Transverse colon (tissue), 4 donors: ENCODE results near the gene SMIM20. TPM values are rescaled to one million over a fixed set of nuclear protein-coding genes. Genes with fewer than 3 reads are reported as not detected.

Source experiments
- DNase-seq: peaks from one replicate; pipeline ENCODE4 v3.0.0-alpha.2; 2019
- H3K27ac ChIP-seq, 4 donors: fragments of 200-600 bp; sonication (generic); 2 replicates each; pipeline ENCODE4 v1.5.1; 2016 to 2018; ENCODE audit warnings: inconsistent platforms in 4 of 4
- H3K27me3 ChIP-seq: fragments of 200-600 bp; sonication (generic); 2 replicates; pipeline ENCODE4 v1.5.1; 2017; ENCODE audit warnings: inconsistent platforms
- H3K36me3 ChIP-seq, 4 donors: fragments of 200-600 bp; sonication (generic); 2 replicates each; pipeline ENCODE4 v1.5.1; 2017 to 2019; ENCODE audit warnings: inconsistent platforms in 4 of 4
- H3K4me1 ChIP-seq, 4 donors: fragments of 200-600 bp; sonication (generic); 2 replicates each; pipeline ENCODE4 v1.5.1; 2017 to 2020; ENCODE audit warnings: inconsistent platforms in 4 of 4
- H3K4me3 ChIP-seq, 4 donors: fragments of 200-600 bp; sonication (generic); 1 replicate in 1 of 4; 2 replicates in 3 of 4; pipeline versions ENCODE4 v1.5.1 to v1.6.1; 2017 to 2019; ENCODE audit warnings: inconsistent platforms in 4 of 4
- H3K9me3 ChIP-seq, 2 donors: fragments of 200-600 bp; sonication (generic); 2 replicates each; pipeline ENCODE4 v1.5.1; 2017 to 2019; ENCODE audit warnings: inconsistent platforms in 2 of 2
- EP300 ChIP-seq: sonication (generic); formaldehyde crosslinking; IDR thresholded peaks from one replicate; pipeline ENCODE4 v1.6.1; 2017; ENCODE audit warnings: antibody characterized with exemption, low read depth
- POLR2A ChIP-seq: fragments of 450-650 bp; IDR thresholded peaks from one replicate; pipeline ENCODE4 v1.6.1; 2016; ENCODE audit warnings: antibody characterized with exemption, mild to moderate bottlenecking, moderate library complexity
- POLR2AphosphoS5 ChIP-seq, 3 donors: sonication (generic); formaldehyde crosslinking; IDR thresholded peaks; one replicate each; pipeline ENCODE4 v1.6.1; 2016; ENCODE audit warnings: antibody characterized with exemption in 3 of 3
- WGBS, 2 donors: methylation state at CpG; one replicate each; pipeline ENCODE4 v1.1.5; 2018; ENCODE audit warnings: low coverage in 1 of 2; 5-methylcytosine and 5-hydroxymethylcytosine counted together
- in situ Hi-C, 4 donors: fragments of 200-750 bp; cut with MboI; loops; one replicate each; pipeline versions ENCODE4 v1.15.0 to v1.15.1; 2017; ENCODE audit warnings: low sequenced_read_pairs in 3 of 4, low pct_ligation_motif_present in 1 of 4, low pct_unique_long_range_greater_than_20kb in 1 of 4
- intact Hi-C: fragments of 100-400 bp; cut with DNase I; formaldehyde crosslinking; loops from one replicate; pipeline ENCODE4 v1.15.1; 2023; ENCODE audit warnings: low total_unique reads
- total RNA-seq, 4 donors: library from RNA; depleted of rRNA; stranded (reverse); fragments of >200 nt; gene quantifications; one replicate each; pipeline ENCODE4 v1.1.0, GENCODE V29; 2016
- TF ChIP-seq, protein P1 (sequence below), 5 experiments: fragments of 200-600 bp in 3 of 5; fragments of 450-650 bp in 2 of 5; sonication (generic) in 3 of 5; IDR thresholded peaks; 1 replicate in 2 of 5; 2 replicates in 3 of 5; pipeline ENCODE4 v1.5.1; 2016 to 2017; ENCODE audit warnings: antibody characterized with exemption in 5 of 5, inconsistent platforms in 3 of 5, mild to moderate bottlenecking in 2 of 5, moderate library complexity in 1 of 5

Gene SMIM20
- total RNA-seq, 4 donors from 2014 or later = 1.8 to 46.8 (median 16.4) TPM

DNA sequence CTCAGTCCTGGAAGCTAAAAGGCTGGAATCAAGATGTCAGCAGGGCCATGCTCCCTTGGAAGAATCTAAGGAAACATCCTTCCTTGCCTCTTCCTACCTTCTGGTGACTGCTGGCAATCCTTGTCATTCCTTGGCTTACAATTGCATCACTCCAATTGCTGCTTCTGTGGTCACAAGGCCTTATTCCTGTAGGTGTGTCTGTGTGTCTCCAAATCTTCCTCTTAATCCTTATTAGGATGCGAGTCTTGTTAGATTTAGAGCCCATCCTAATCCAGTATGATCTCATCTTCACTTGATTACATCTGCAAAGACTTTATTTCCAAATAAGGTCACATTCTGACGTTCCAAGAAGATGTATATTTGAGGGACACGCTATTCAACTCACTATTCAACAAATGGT is 52.2 kb downstream of the SMIM20 start:
- DNase-seq = no peak
- in situ Hi-C loops = no loop called here
- no peak overlapping the region for H3K27ac ChIP-seq
- H3K4me1 ChIP-seq = peaks cover 0 to 7% (median 3%) of the 10 kb centered on the region in 4 donors
- WGBS, 2 donors = 64 to 85% methylated on average over 2 to 3 of the region's 3 CpGs
- no peaks in the 10 kb centered on the region for H3K36me3 ChIP-seq
- no peaks in the 10 kb centered on the region for H3K27me3 ChIP-seq
- TF ChIP-seq POLR2AphosphoS5 (IDR thresholded peaks at IDR 0.05) (no peak), POLR2A (no peak), EP300 (no peak)
- TF ChIP-seq, protein P1, sequence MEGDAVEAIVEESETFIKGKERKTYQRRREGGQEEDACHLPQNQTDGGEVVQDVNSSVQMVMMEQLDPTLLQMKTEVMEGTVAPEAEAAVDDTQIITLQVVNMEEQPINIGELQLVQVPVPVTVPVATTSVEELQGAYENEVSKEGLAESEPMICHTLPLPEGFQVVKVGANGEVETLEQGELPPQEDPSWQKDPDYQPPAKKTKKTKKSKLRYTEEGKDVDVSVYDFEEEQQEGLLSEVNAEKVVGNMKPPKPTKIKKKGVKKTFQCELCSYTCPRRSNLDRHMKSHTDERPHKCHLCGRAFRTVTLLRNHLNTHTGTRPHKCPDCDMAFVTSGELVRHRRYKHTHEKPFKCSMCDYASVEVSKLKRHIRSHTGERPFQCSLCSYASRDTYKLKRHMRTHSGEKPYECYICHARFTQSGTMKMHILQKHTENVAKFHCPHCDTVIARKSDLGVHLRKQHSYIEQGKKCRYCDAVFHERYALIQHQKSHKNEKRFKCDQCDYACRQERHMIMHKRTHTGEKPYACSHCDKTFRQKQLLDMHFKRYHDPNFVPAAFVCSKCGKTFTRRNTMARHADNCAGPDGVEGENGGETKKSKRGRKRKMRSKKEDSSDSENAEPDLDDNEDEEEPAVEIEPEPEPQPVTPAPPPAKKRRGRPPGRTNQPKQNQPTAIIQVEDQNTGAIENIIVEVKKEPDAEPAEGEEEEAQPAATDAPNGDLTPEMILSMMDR (IDR thresholded peaks at IDR 0.05) = no peak
- H3K9me3 ChIP-seq = no peaks in the 10 kb centered on the region
- H3K4me3 ChIP-seq = no peak overlapping the region
- intact Hi-C loops = no loop called here

DNA sequence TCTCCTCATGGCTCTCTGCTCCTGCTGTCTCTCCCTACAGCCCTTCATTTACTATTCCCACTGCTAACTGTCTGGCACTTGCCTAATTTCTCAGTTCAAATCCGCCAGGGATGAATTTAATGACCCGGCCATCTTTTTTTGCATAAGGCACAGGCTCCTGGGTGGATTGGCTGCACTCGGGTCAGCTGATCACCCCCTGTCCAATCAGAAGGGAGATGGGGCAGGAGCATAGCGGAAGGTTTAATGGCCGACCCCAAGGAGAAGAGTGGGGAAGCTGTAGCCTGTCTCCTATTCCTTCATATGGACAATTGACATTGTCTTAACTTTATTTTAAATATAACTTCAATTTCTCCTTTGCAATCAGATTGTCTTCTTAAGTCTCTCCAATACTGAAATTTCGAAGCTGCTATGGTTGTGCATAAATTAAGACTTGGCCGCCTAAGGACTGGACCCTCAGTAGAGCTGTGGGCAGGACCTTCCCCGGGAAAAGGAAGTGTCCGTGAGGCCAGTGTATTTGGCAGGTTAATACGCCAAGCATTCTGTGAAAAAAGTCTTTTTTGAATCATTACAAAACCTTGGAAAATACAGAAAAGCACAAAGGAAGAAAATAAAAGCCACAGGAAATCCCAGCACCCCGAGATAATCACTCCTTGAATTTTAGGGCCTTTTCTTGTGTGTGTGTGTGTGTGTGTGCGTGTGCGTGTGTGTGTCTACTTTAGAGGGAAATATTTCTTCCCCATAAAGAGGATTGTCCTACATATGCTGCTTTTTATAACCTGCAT is 55.5 kb downstream of the SMIM20 start:
- WGBS, 2 donors = 62 to 72% methylated on average over 11 to 13 of the region's 13 CpGs
- Histone ChIP-seq H3K4me3 (no peak overlapping the region), H3K27ac (peak overlapping the region in 1 of 4 donors; percentile 6), H3K9me3 (no peaks in the 10 kb centered on the region), H3K4me1 (peaks cover 5 to 7% (median 7%) of the 10 kb centered on the region in 4 donors), H3K36me3 (no peaks in the 10 kb centered on the region), H3K27me3 (no peaks in the 10 kb centered on the region)
- TF ChIP-seq POLR2AphosphoS5 (IDR thresholded peaks at IDR 0.05) (no peak), EP300 (no peak)
- TF ChIP-seq, protein P1 (IDR thresholded peaks at IDR 0.05) = no peak
- intact Hi-C loops (no loop called here), in situ Hi-C loops (no loop called here)
- no peak for DNase-seq

DNA sequence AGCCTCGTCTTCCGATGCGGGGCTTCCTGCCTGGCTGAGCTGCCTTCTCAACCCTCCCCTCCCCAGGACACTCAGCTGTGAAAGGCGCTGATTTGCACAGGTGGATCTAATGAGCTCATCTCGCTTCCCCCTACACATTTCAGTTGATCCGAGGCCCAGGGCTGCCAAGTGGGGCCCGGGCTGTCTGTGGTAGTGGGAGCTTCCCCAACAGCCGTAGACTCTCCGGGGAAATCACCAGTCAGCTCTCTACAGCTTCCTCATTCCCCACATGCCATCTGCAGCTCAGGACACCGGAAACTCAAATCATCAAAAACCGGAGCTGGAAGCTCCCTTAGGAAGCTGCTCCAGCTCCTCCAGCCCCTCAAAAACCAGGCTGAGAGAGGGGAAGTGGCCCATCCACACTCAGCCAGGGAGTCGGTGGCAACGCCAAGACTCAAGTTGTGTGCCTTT is 56.2 kb downstream of the SMIM20 start:
- no peaks in the 10 kb centered on the region for H3K27me3 ChIP-seq
- in situ Hi-C loops = no loop called here
- TF ChIP-seq EP300 = no peak
- no peak for TF ChIP-seq POLR2A
- TF ChIP-seq POLR2AphosphoS5 (IDR thresholded peaks at IDR 0.05) = no peak
- TF ChIP-seq, protein P1 (IDR thresholded peaks at IDR 0.05) = no peak
- no peaks in the 10 kb centered on the region for H3K9me3 ChIP-seq
- intact Hi-C loops = no loop called here
- DNase-seq = peak; percentile 36
- peaks cover 5 to 7% (median 7%) of the 10 kb centered on the region in 4 donors for H3K4me1 ChIP-seq
- no peaks in the 10 kb centered on the region for H3K36me3 ChIP-seq
- 26 to 27% methylated on average over 5 to 13 of the region's 13 CpGs for WGBS, 2 donors
- H3K27ac ChIP-seq = peak overlapping the region in 2 of 4 donors; percentile 6 to 49
- no peak overlapping the region for H3K4me3 ChIP-seq

DNA sequence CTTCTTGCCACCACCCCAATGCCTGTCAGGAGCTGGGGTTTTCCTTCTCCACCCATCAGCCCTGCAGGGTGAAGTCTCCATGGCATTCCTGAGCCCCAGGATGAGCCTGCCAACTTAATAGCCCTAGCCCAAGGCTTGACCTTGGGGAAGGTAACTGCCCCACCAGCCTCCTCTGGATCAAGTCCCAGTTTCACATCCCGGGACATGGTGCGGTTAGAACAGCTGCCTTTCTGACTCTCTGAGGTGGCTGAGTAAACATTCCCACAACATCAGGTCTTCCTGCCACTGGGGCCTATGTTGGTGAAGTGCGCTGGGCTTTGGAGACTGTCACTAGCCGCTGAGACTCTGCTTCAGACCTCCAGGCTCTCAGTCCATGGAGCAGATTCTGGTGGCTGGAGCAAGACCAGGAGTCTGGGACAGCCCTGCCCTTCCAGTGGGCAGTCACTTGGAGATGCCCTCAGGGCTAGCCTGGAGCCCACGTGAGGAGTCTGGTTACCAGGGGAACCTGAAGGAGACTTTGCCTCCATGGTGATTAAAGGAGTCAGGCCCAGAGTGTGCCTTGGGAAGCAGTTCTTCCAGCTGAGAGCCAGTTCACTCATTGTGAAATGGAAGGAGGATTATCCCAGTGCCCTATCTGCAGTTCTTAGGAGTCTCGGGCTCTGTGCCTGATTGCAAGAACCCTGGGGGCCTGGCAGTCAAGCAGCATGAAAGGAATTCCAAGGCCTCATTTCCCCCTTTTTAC is 56.8 kb downstream of the SMIM20 start:
- Histone ChIP-seq H3K27ac (peak overlapping the region in 3 of 4 donors; percentile 6 to 49 (median 30)), H3K4me3 (no peak overlapping the region), H3K4me1 (peaks cover 5 to 7% (median 7%) of the 10 kb centered on the region in 4 donors), H3K27me3 (no peaks in the 10 kb centered on the region), H3K9me3 (no peaks in the 10 kb centered on the region), H3K36me3 (no peaks in the 10 kb centered on the region)
- peak; percentile 39 for DNase-seq
- intact Hi-C loops (no loop called here), in situ Hi-C loops (no loop called here)
- WGBS, 2 donors = 39% methylated on average over 6 of the region's 6 CpGs; no CpG with 5 or more reads in 1 of the 2 donors
- TF ChIP-seq, protein P1 (IDR thresholded peaks at IDR 0.05) = no peak
- TF ChIP-seq POLR2AphosphoS5 (IDR thresholded peaks at IDR 0.05) (no peak), POLR2A (no peak), EP300 (no peak)
